ENCODE measurements around the gene NAV3. TPM values are rescaled to one million over a fixed set of nuclear protein-coding genes. Genes with fewer than 3 reads are reported as not detected.
A peak's percentile ranks its signal among the peaks of the same experiment; 100 is the strongest.

NAV3 gene
- total and polyA plus RNA-seq, 2 donors (not counting 1 experiment from before 2014, with no cell fraction given) = not detected

DNA sequence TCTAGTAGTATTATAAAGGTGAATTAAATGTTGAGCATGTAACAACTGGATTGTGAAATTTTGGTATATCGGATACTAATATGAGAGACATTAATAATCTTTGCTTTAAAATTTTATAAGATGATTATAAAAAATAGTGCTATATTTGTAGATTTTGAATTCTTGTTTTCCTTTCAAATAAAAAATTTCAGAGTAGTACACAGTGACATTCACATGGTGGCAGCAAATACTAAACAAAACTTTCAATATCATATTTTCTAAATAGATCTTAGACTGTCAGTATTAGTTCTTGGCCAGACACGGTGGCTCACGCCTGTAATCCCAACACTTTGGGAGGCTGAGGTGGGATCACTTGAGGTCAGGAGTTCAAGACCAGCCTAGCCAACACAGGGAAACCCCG lies 166.0 kb downstream of the NAV3 start:
- intact Hi-C loops (cut with micrococcal nuclease) = loop anchor here (5.0 kb wide), 1 partner anchor 151 kb away; no protein-coding TSS in a partner anchor
- no peak overlapping the region for H3K27ac ChIP-seq (ENCODE audit: low read length in 2 of 2)

DNA sequence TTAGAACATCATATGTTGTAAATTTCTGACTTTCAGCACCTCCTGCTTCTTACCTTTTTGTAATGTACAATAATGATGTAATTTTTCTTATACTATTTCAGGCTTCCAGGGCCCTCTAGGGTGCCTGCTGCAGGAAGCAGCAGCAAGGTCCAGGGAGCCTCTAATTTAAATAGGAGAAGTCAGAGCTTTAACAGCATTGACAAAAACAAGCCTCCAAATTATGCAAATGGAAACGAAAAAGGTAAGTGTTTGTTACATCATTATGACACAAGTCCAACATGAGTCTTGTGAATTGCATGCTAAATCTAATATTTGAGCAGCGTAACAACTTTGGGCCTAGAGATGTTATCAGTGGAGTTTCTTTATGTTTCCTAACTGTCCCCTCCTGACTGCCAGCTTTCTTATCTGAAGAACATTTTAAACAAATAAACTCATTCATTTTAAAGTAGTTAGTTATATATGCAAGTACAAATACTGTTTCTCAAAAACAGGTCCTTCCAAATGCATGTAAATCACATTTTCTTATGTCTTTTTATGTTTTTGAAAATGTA lies 167.6 kb downstream of the NAV3 start:
- CTCF ChIA-PET = no interaction called here
- no peak overlapping the region for H2AFZ ChIP-seq (ENCODE audit: insufficient read depth, low read depth, low read length, poor library complexity, severe bottlenecking)
- TF ChIP-seq, protein P1, sequence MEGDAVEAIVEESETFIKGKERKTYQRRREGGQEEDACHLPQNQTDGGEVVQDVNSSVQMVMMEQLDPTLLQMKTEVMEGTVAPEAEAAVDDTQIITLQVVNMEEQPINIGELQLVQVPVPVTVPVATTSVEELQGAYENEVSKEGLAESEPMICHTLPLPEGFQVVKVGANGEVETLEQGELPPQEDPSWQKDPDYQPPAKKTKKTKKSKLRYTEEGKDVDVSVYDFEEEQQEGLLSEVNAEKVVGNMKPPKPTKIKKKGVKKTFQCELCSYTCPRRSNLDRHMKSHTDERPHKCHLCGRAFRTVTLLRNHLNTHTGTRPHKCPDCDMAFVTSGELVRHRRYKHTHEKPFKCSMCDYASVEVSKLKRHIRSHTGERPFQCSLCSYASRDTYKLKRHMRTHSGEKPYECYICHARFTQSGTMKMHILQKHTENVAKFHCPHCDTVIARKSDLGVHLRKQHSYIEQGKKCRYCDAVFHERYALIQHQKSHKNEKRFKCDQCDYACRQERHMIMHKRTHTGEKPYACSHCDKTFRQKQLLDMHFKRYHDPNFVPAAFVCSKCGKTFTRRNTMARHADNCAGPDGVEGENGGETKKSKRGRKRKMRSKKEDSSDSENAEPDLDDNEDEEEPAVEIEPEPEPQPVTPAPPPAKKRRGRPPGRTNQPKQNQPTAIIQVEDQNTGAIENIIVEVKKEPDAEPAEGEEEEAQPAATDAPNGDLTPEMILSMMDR (IDR thresholded peaks at IDR 0.05) = no peak
- TF ChIP-seq EZH2 (IDR thresholded peaks at IDR 0.05; ENCODE audit: borderline replicate concordance, insufficient read depth, low read depth, low read length, poor library complexity, severe bottlenecking) = no peak
- POLR2A ChIA-PET = no interaction called here
- WGBS (ENCODE audit: insufficient coverage) = no CpG with 5 or more reads among the region's 2 CpGs
- H3K9ac ChIP-seq (ENCODE audit: low read length) = no peak overlapping the region
- no peaks in the 10 kb centered on the region for H3K9me3 Mint-ChIP-seq (ENCODE audit: insufficient read depth)
- no peaks in the 10 kb centered on the region for H3K36me3 ChIP-seq (replicated peaks in 1 of 2; ENCODE audit: control extremely low read depth in 1 of 2, control insufficient read depth in 1 of 2, extremely low read depth in 1 of 2, insufficient read depth in 2 of 2, low read length in 1 of 2)
- peaks cover 23% of the 10 kb centered on the region for H3K4me1 Mint-ChIP-seq
- H3K27ac Mint-ChIP-seq = peak overlapping the region; percentile 18
- DNase-seq (peak; percentile 19), ATAC-seq (ENCODE audit: low read depth) (no peak)
- H3K79me2 ChIP-seq (ENCODE audit: control insufficient read depth, insufficient read depth, low read length) = no peaks in the 10 kb centered on the region
- H4K20me1 ChIP-seq (ENCODE audit: control insufficient read depth, insufficient read depth, low read length, poor library complexity, severe bottlenecking) = no peaks in the 10 kb centered on the region
- H3K27me3 Mint-ChIP-seq = no peaks in the 10 kb centered on the region
- H3K4me1 ChIP-seq (ENCODE audit: control insufficient read depth in 2 of 2, insufficient read depth in 2 of 2, low read length in 2 of 2) = peaks cover 15 to 16% of the 10 kb centered on the region in 2 donors
- no peaks in the 10 kb centered on the region for H3K27me3 ChIP-seq (replicated peaks in 1 of 4; ENCODE audit: control extremely low read depth in 1 of 4, control insufficient read depth in 3 of 4, insufficient read depth in 4 of 4, low read length in 3 of 4)
- H3K4me3 Mint-ChIP-seq = no peak overlapping the region
- H3K4me2 ChIP-seq (replicated peaks; ENCODE audit: low read depth, low read length, poor library complexity, severe bottlenecking) = no peak overlapping the region
- intact Hi-C loops (cut with micrococcal nuclease) = loop anchor here (5.0 kb wide), 1 partner anchor 149 kb away; no protein-coding TSS in a partner anchor
- no peak overlapping the region for H3K27ac ChIP-seq (ENCODE audit: low read length in 2 of 2)
- no peak overlapping the region for H3K4me3 ChIP-seq (ENCODE audit: control extremely low read depth in 1 of 5, extremely low read depth in 1 of 5, insufficient read depth in 1 of 5, low read depth in 2 of 5, low read length in 4 of 5)
- peaks cover 0 to 1% (median 0%) of the 10 kb centered on the region in 3 donors for H3K9me3 ChIP-seq (ENCODE audit: control extremely low read depth in 1 of 3, control insufficient read depth in 2 of 3, insufficient read depth in 1 of 3, low read length in 2 of 3)

More for the DNA sequence above, 166.0 kb downstream of the NAV3 start:
- DNase-seq (no peak), ATAC-seq (ENCODE audit: low read depth) (no peak)
- Mint-ChIP-seq H3K9me3 (ENCODE audit: insufficient read depth) (no peaks in the 10 kb centered on the region), H3K27ac (no peak overlapping the region), H3K27me3 (no peaks in the 10 kb centered on the region), H3K4me1 (peaks cover 23% of the 10 kb centered on the region), H3K4me3 (no peak overlapping the region)
- Histone ChIP-seq H3K9ac (ENCODE audit: low read length) (no peak overlapping the region), H3K79me2 (ENCODE audit: control insufficient read depth, insufficient read depth, low read length) (no peaks in the 10 kb centered on the region), H2AFZ (ENCODE audit: insufficient read depth, low read depth, low read length, poor library complexity, severe bottlenecking) (no peak overlapping the region), H3K4me3 (ENCODE audit: control extremely low read depth in 1 of 5, extremely low read depth in 1 of 5, insufficient read depth in 1 of 5, low read depth in 2 of 5, low read length in 4 of 5) (no peak overlapping the region), H3K4me1 (ENCODE audit: control insufficient read depth in 2 of 2, insufficient read depth in 2 of 2, low read length in 2 of 2) (peaks cover 15 to 16% of the 10 kb centered on the region in 2 donors), H3K4me2 (replicated peaks; ENCODE audit: low read depth, low read length, poor library complexity, severe bottlenecking) (no peak overlapping the region), H3K36me3 (replicated peaks in 1 of 2; ENCODE audit: control extremely low read depth in 1 of 2, control insufficient read depth in 1 of 2, extremely low read depth in 1 of 2, insufficient read depth in 2 of 2, low read length in 1 of 2) (no peaks in the 10 kb centered on the region), H3K27me3 (replicated peaks in 1 of 4; ENCODE audit: control extremely low read depth in 1 of 4, control insufficient read depth in 3 of 4, insufficient read depth in 4 of 4, low read length in 3 of 4) (no peaks in the 10 kb centered on the region), H4K20me1 (ENCODE audit: control insufficient read depth, insufficient read depth, low read length, poor library complexity, severe bottlenecking) (no peaks in the 10 kb centered on the region), H3K9me3 (ENCODE audit: control extremely low read depth in 1 of 3, control insufficient read depth in 2 of 3, insufficient read depth in 1 of 3, low read length in 2 of 3) (peaks cover 0 to 1% (median 0%) of the 10 kb centered on the region in 3 donors)
- WGBS (ENCODE audit: insufficient coverage) = 89% methylated on average over 3 of the region's 4 CpGs
- ChIA-PET CTCF (no interaction called here), POLR2A (no interaction called here)
- TF ChIP-seq EZH2 (IDR thresholded peaks at IDR 0.05; ENCODE audit: borderline replicate concordance, insufficient read depth, low read depth, low read length, poor library complexity, severe bottlenecking) = no peak
- TF ChIP-seq, protein P1 (IDR thresholded peaks at IDR 0.05) = no peak
